Measurements from ENCODE around the gene PCAT6.

Gene PCAT6

GRCh38 chr1:202858789-202859414 lies 48.1 kb downstream of the PCAT6 start:
- no peak for TF ChIP-seq CTCF (IDR thresholded peaks at IDR 0.05; ENCODE audit: low read depth, low read length)
- H3K4me3 ChIP-seq (ENCODE audit: low read depth, low read length) = no peak overlapping the region

GRCh38 chr1:202860744-202861419 lies 50.1 kb downstream of the PCAT6 start:
- peak overlapping the region; percentile 56 for H3K4me3 ChIP-seq (ENCODE audit: low read depth, low read length)
- TF ChIP-seq CTCF (IDR thresholded peaks at IDR 0.05; ENCODE audit: low read depth, low read length) = no peak
